Measurements from ENCODE around the gene C22orf15.

The C22orf15 gene

GRCh38 chr22:23783265-23784150, 20.7 kb downstream of the C22orf15 start:
- H3K27ac ChIP-seq (ENCODE audit: low read length), result no peak overlapping the region
- H3K4me1 ChIP-seq (ENCODE audit: control insufficient read depth in 1 of 2, insufficient read depth in 2 of 2, low read length in 2 of 2), result peaks cover 4 to 19% of the 10 kb centered on the region in 2 donors
- H3K4me3 ChIP-seq (ENCODE audit: low read depth in 1 of 2, low read length in 2 of 2), result no peak overlapping the region

GRCh38 chr22:23784215-23784732, 21.5 kb downstream of the C22orf15 start:
- Histone ChIP-seq H3K9me3 (ENCODE audit: control insufficient read depth in 1 of 2, low read length in 2 of 2) (no peaks in the 10 kb centered on the region), H3K27ac (ENCODE audit: low read length) (no peak overlapping the region), H3K4me3 (ENCODE audit: low read depth in 1 of 2, low read length in 2 of 2) (no peak overlapping the region), H3K36me3 (ENCODE audit: control insufficient read depth in 1 of 2, insufficient read depth in 2 of 2, low read length in 2 of 2) (peaks cover 0 to 4% of the 10 kb centered on the region in 2 donors), H3K4me1 (ENCODE audit: control insufficient read depth in 1 of 2, insufficient read depth in 2 of 2, low read length in 2 of 2) (peaks cover 7 to 22% of the 10 kb centered on the region in 2 donors), H3K27me3 (ENCODE audit: low read depth, low read length) (no peaks in the 10 kb centered on the region)

More at GRCh38 chr22:23783265-23784150, 20.7 kb downstream of the C22orf15 start:
- H3K27me3 ChIP-seq (ENCODE audit: low read depth, low read length), result no peaks in the 10 kb centered on the region
- H3K9me3 ChIP-seq (ENCODE audit: control insufficient read depth in 1 of 2, low read length in 2 of 2), result no peaks in the 10 kb centered on the region
- peaks cover 0 to 4% of the 10 kb centered on the region in 2 donors for H3K36me3 ChIP-seq (ENCODE audit: control insufficient read depth in 1 of 2, insufficient read depth in 2 of 2, low read length in 2 of 2)

GRCh38 chr22:23786261-23786710, 23.5 kb downstream of the C22orf15 start:
- no peaks in the 10 kb centered on the region for H3K9me3 ChIP-seq (ENCODE audit: control insufficient read depth in 1 of 2, low read length in 2 of 2)
- H3K27ac ChIP-seq (ENCODE audit: low read length), result peak overlapping the region; percentile 90
- no peaks in the 10 kb centered on the region for H3K27me3 ChIP-seq (ENCODE audit: low read depth, low read length)
- peak overlapping the region; percentile 60 to 87 for H3K4me3 ChIP-seq (ENCODE audit: low read depth in 1 of 2, low read length in 2 of 2)
- peaks cover 9 to 32% of the 10 kb centered on the region in 2 donors for H3K4me1 ChIP-seq (ENCODE audit: control insufficient read depth in 1 of 2, insufficient read depth in 2 of 2, low read length in 2 of 2)
- H3K36me3 ChIP-seq (ENCODE audit: control insufficient read depth in 1 of 2, insufficient read depth in 2 of 2, low read length in 2 of 2), result peaks cover 2 to 4% of the 10 kb centered on the region in 2 donors

GRCh38 chr22:23786752-23787599, 24.2 kb downstream of the C22orf15 start, which contains the start of gene SMARCB1:
SMARCB1 (plus strand) TSS chr22:23786966; CDS start chr22:23787170, 204 bp downstream.
- Histone ChIP-seq H3K4me3 (ENCODE audit: low read depth in 1 of 2, low read length in 2 of 2) (peak within 1 kb of the TSS; percentile 87), H3K27me3 (ENCODE audit: low read depth, low read length) (no peaks in the 10 kb centered on the region), H3K4me1 (ENCODE audit: control insufficient read depth in 1 of 2, insufficient read depth in 2 of 2, low read length in 2 of 2) (peaks cover 9 to 39% of the 10 kb centered on the region in 2 donors), H3K27ac (ENCODE audit: low read length) (peak within 1 kb of the TSS; percentile 90), H3K9me3 (ENCODE audit: control insufficient read depth in 1 of 2, low read length in 2 of 2) (no peaks in the 10 kb centered on the region), H3K36me3 (ENCODE audit: control insufficient read depth in 1 of 2, insufficient read depth in 2 of 2, low read length in 2 of 2) (peaks cover 4 to 10% of the 10 kb centered on the region in 2 donors)

GRCh38 chr22:23787600-23787896, 24.8 kb downstream of the C22orf15 start:
- peak overlapping the region; percentile 58 for H3K27ac ChIP-seq (ENCODE audit: low read length)
- H3K4me3 ChIP-seq (ENCODE audit: low read depth in 1 of 2, low read length in 2 of 2), result peak overlapping the region; percentile 87
- H3K9me3 ChIP-seq (ENCODE audit: control insufficient read depth in 1 of 2, low read length in 2 of 2), result no peaks in the 10 kb centered on the region
- peaks cover 9 to 39% of the 10 kb centered on the region in 2 donors for H3K4me1 ChIP-seq (ENCODE audit: control insufficient read depth in 1 of 2, insufficient read depth in 2 of 2, low read length in 2 of 2)
- no peaks in the 10 kb centered on the region for H3K27me3 ChIP-seq (ENCODE audit: low read depth, low read length)
- peaks cover 4 to 16% of the 10 kb centered on the region in 2 donors for H3K36me3 ChIP-seq (ENCODE audit: control insufficient read depth in 1 of 2, insufficient read depth in 2 of 2, low read length in 2 of 2)

GRCh38 chr22:23787910-23788309, 25.1 kb downstream of the C22orf15 start:
- Histone ChIP-seq H3K4me1 (ENCODE audit: control insufficient read depth in 1 of 2, insufficient read depth in 2 of 2, low read length in 2 of 2) (peaks cover 9 to 39% of the 10 kb centered on the region in 2 donors), H3K9me3 (ENCODE audit: control insufficient read depth in 1 of 2, low read length in 2 of 2) (no peaks in the 10 kb centered on the region), H3K36me3 (ENCODE audit: control insufficient read depth in 1 of 2, insufficient read depth in 2 of 2, low read length in 2 of 2) (peaks cover 4 to 19% of the 10 kb centered on the region in 2 donors), H3K4me3 (ENCODE audit: low read depth in 1 of 2, low read length in 2 of 2) (peak overlapping the region; percentile 87), H3K27ac (ENCODE audit: low read length) (peak overlapping the region; percentile 58), H3K27me3 (ENCODE audit: low read depth, low read length) (no peaks in the 10 kb centered on the region)

- H3K4me1 ChIP-seq (ENCODE audit: control insufficient read depth in 1 of 2, insufficient read depth in 2 of 2, low read length in 2 of 2), result peaks cover 9 to 39% of the 10 kb centered on the region in 2 donors
- H3K27me3 ChIP-seq (ENCODE audit: low read depth, low read length), result no peaks in the 10 kb centered on the region
- no peaks in the 10 kb centered on the region for H3K9me3 ChIP-seq (ENCODE audit: control insufficient read depth in 1 of 2, low read length in 2 of 2)
- H3K27ac ChIP-seq (ENCODE audit: low read length), result no peak overlapping the region
- H3K36me3 ChIP-seq (ENCODE audit: control insufficient read depth in 1 of 2, insufficient read depth in 2 of 2, low read length in 2 of 2), result peaks cover 9 to 27% of the 10 kb centered on the region in 2 donors
- H3K4me3 ChIP-seq (ENCODE audit: low read depth in 1 of 2, low read length in 2 of 2), result no peak overlapping the region
Measured at GRCh38 chr22:23789121-23789520, 26.3 kb downstream of the C22orf15 start.

GRCh38 chr22:23789638-23790037, 26.8 kb downstream of the C22orf15 start:
- H3K27me3 ChIP-seq (ENCODE audit: low read depth, low read length), result no peaks in the 10 kb centered on the region
- peaks cover 9 to 39% of the 10 kb centered on the region in 2 donors for H3K4me1 ChIP-seq (ENCODE audit: control insufficient read depth in 1 of 2, insufficient read depth in 2 of 2, low read length in 2 of 2)
- no peak overlapping the region for H3K4me3 ChIP-seq (ENCODE audit: low read depth in 1 of 2, low read length in 2 of 2)
- H3K27ac ChIP-seq (ENCODE audit: low read length), result no peak overlapping the region
- H3K36me3 ChIP-seq (ENCODE audit: control insufficient read depth in 1 of 2, insufficient read depth in 2 of 2, low read length in 2 of 2), result peaks cover 12 to 32% of the 10 kb centered on the region in 2 donors
- H3K9me3 ChIP-seq (ENCODE audit: control insufficient read depth in 1 of 2, low read length in 2 of 2), result no peaks in the 10 kb centered on the region

- Histone ChIP-seq H3K27me3 (ENCODE audit: low read depth, low read length) (no peaks in the 10 kb centered on the region), H3K9me3 (ENCODE audit: control insufficient read depth in 1 of 2, low read length in 2 of 2) (no peaks in the 10 kb centered on the region), H3K36me3 (ENCODE audit: control insufficient read depth in 1 of 2, insufficient read depth in 2 of 2, low read length in 2 of 2) (peaks cover 16 to 45% of the 10 kb centered on the region in 2 donors), H3K4me3 (ENCODE audit: low read depth in 1 of 2, low read length in 2 of 2) (no peak overlapping the region), H3K4me1 (ENCODE audit: control insufficient read depth in 1 of 2, insufficient read depth in 2 of 2, low read length in 2 of 2) (peaks cover 9 to 37% of the 10 kb centered on the region in 2 donors), H3K27ac (ENCODE audit: low read length) (no peak overlapping the region)
Measured at GRCh38 chr22:23790819-23791737, 28.3 kb downstream of the C22orf15 start.

Data from muscle layer of duodenum (tissue), 2 donors.